8988T (cell line): ENCODE results near the gene DUS2.
"Not testable (repeated sequence)": the region's sequence is repeated elsewhere in the genome, so short reads cannot be mapped to it uniquely, and the experiment has no call there.

Source experiments
- DNase-seq: peaks from one replicate; pipeline ENCODE4 v3.0.0; 2011

The DUS2 gene

DNA sequence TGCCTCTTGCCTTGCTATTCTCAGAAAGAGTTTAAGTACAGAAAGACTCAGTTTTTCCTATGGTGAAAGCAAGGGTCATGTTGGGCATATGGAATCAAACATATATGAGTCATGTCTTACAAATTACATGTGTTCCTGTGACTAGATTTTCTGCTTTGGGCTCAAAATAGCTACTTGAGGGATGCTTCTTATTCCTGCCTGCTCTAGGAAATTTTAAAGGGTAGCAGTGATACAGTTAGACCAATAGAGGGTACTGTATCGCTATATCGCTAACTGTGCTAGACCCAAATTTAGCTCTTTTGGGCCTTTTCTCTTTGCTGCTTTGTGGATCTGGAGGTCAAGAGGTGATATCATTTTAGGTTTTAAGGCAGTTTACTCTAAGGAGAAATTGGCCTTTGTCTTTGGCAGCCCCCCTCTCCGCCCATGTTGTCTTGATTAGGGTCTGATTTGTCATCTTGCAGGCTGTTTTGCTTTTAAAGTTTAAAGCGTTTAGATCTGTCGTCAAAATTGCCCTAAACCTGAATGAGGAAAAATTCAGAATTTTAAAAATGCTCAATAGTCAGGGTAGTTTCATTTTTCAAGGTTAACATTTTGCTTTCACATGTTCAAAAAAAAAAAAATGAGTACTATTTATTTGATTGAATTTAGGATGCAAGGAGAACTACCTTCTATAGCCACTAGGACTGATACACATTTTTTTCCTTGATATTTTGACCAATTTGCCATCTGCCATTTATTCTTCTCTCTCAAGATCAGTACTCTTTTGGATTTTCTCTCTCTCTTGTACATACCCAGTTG, 70.9 kb downstream of the DUS2 start:
- no peak for DNase-seq

DNA sequence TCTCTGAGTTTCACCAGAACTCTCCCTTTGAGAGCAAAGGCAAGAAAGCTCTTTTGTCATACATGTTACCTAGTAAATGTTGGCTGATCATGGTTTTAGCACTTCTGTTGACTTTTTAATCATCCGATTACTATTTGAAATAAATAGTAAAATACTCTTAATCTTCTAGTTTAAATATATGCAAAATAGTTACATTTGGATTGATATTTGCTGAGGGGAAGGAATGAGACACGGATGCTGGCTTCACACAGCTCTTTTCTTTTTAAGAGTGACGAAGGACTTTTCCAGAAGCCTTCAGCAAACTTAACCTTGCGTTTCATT, 71.5 kb downstream of the DUS2 start:
- no peak for DNase-seq

DNA sequence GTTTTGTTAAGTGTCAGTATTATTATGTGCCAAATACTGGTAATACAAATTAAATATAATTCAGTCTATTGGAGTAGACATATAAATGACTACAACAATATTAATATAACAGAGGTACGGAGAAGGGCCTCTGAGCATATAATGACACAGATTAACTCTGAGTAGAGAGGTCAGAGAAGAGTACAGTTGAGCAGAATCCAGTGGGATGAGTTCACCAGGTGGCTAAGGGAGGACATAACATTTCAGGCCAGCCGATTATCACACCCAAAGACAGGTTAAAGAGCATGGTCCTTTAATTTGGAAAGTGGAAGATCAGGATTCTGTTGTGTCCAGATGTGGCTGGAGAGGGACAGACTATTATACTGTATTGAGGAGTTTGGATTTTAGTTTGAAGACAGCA, 73.4 kb downstream of the DUS2 start:
- no peak for DNase-seq

DNA sequence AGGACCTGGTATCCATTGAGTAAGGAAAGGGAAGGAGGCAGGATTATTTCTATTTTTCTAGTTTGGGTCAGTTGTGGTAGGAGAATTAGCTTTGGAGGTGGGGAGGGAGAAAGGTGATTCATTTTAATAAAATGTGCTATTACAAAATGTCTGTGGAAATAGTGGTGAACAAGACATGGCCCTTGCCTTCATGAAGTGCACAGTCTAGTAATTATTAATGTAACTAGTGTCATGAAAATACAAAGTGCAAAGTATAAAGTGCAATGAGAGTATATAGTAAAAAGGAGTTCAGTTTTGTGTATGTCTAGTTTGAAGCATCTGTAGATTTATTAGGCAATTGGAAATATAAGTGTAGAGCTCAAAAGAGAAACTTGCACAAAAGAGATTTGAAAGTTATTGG, 74.0 kb downstream of the DUS2 start:
- no peak for DNase-seq

DNA sequence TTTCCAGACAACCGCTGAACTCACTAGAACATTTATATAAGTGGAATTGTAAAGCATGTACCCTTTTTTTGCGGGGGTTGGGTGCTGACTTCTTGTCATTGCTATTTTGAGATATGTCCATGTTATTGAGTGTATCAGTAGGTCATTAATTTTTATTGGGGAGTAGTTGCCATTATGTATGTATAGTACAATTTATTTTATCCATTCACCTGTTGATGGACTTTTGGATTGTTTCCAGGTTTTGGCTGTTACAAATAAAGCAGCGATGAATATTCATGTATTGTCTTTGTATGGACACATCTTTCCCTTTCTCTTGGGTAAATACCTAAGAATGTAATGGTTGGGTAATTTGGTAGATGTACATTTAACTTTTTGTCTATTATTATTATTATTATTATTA, 74.8 kb downstream of the DUS2 start:
- DNase-seq = no peak

DNA sequence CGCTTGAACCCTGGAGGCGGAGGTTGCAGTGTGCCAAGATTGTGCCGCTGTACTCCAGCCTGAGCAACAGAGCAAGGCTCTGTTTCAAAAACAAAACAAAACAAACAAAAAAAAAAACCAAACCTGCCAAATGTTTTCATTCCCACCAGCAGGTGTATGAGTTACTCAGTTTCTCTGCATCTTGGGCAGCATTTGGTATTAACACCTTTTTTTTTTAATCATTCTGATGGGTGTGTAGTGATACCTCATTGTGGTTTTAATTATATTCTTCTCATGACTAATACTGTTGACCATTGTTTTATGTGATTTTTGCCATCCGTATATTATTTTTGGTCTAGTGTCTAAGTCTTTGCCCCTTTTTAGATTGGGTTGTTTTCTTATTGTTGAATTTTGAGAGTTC, 77.4 kb downstream of the DUS2 start:
- no peak for DNase-seq

DNA sequence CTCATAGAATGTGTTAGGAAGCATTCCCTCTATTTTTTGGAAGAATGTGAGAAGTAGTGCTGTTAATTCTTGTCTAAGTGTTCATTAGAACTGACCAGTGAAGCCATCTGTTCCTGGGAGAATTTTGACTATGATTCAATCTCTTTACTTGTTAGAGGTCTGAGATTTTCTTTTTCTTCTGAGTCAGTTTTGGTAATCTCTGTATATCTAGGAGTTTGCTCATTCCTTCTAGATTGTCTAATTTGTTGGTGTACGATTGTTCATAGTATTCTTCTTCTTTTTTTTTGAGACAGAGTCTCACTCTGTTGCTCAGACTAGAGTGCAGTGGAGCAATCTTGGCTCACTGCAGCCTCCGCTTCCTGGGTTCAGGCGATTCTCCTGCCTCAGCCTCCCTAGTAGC, 82.5 kb downstream of the DUS2 start:
- DNase-seq = no peak

DNA sequence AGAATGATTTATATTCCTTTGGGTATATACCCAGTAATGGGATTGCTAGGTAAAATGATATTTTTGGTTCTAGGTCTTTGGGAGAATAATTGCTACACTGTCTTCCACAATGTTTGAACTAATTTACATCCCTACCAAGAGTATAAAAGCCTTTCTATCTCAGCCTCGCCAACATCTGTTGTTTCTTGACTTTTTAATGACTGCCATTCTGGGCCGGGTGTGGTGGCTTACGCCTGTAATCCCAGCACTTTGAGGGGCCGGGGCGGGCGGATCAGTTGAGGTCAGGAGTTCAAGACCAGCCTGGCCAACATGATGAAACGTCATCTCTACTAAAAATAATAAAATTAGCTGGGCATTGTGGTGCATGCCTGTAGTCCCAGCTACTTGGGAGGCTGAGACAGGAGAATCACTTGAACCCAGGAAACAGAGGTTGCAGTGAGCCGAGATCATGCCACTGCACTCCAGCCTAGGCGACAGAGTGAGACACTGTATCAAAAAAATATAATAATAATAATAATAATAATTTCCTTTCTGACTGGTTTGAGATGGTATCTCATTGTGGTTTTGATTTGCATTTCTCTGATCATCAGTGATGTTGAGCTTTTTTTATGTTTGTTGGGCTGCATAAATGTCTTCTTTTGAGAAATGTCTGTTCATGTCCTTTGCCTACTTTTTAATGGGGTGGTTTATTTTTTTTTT, 84.3 kb downstream of the DUS2 start:
- DNase-seq = not testable (repeated sequence)

DNA sequence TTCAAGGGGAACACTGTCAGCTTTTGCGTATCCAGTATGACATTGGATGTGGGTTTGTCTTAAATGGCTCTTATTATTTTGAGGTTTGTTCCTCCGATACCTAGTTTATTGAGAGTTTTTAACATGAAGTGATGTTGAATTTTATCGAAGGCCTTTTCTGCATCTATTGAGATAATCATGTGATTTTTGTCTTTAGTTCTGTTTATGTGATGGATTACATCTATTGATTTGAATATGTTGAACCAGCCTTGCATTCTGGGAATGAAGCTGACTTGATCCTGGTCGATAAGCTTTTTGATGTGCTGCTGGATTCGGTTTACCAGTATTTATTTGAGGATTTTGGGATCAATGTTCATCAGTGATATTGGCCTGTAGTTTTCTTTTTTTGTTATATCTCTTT, 86.1 kb downstream of the DUS2 start:
- not testable (repeated sequence) for DNase-seq

DNA sequence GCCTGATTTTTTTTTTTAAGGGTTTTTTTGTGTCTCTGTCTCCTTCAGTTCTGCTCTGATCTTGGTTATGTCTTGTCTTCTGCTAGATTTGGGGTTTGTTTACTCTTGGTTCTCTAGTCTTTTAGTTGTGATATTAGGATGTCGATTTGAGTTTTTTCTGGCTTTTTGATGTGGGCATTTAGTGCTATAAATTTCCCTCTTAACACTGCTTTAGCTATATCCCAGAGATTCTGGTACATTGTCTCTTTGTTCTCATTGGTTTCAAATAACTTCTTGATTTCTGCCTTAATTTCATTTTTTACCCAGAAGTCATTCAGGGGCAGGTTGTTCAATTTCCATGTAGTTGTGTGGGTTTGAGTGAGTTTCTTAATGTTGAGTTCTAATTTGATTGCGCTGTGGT, 87.5 kb downstream of the DUS2 start:
- not testable (repeated sequence) for DNase-seq

DNA sequence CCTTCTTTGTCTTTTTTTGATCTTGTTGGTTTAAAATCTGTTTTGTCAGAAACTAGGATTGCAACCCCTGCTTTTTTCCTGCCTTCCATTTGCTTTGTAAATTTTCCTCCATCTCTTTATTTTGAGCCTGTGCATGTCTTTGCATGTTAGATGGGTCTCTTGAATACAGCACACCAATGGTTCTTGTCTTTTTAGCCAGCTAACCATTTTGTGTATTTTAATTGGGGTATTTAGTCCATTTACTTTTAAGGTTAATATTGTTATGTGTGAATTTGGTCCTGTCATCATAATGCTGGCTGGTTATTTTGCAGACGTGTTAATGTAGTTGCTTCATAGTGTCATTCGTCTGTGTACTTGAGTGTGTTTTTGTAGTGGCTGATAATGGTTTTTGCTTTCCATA, 88.3 kb downstream of the DUS2 start:
- DNase-seq = no peak

DNA sequence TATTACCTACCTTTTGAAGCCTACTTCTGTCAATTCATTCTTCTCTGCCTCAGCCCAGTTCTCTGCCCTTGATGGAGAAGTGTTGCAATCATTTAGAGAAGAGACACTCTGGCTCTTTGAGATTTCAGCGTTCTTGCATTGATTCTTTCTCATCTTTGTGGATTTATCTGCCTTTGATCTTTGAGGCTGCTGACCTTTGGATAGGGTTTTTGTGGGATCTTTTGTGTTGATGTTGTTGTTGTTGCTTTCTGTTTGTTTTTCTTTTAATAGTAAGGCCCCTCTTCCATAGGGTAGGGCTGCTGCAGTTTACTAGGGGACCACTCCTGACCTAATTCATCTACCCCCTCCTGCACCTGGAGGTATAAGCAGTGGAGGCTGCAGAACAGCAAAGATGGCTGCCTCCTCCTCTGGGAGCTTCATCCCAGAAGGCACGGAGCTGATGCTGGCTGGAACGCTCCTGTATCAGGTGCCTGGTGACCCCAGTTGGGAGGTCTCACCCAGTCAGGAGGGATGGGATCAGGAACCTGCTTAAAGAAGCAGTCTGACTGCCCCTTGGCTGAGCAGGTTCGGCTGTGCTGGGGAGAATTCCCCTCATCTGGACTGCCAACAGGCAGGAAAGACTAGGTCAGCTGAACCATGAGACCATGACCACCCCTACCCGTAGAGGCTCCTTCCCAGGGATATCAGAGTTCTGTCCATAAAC, 90.1 kb downstream of the DUS2 start:
- no peak for DNase-seq

DNA sequence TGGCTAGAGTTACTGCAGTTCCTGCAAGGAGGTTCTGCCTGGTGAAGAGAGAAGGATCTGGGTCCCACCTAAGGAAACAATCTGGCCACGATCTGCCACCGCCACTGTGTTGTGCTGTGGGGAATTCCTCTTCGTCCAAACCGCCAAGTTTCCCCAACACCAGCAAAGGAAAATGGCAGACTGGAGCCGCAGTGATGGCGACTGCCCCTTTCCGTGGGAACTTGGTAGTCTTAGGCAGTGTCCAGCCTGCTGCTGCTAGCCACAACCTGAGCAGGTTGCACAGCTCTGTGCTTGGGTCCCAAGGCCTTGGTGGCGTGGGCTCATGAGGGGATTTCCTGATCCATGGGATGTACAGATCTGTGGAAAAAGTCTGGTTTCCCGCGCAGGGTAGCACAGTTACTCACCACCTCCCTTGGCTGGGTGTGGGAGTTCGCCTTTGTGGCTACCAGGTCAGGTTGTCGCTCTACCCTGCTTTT, 90.7 kb downstream of the DUS2 start:
- no peak for DNase-seq

DNA sequence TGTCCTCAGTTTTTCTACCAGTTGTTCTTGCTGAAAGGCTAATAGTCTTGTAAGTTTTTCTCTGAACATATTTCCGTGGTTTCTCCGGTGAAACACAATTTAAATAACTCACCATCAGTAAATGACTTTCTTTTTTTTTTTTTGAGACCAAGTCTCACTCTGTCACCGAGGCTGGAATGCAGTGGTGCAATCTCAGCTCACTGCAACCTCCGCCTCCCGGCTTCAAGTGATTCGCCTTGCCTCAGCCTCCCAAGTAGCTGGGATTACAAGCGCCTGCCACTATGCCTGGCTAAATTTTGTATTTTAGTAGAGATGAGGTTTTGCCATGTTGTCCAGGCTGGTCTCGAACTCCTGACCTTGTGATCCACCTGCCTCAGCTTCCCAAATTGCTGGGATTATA, 91.9 kb downstream of the DUS2 start:
- DNase-seq = not testable (repeated sequence)

DNA sequence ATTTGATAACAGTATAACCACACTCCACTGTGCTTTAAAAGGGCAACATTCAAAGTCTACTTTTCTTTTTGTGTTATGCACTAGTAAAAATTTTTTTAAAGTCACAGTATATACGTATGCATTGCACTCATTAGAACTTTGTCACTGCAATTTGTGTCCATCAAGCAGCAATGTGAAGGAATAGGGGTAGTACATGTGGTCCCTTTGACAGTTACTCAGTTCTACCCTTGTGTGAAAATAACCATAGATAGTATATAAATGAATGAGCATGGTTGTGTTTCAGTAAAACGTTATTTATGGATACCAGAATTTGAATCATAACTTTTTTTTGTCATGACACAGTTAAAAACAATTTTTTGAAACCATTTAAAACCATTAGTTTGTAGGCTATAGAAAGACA, 92.8 kb downstream of the DUS2 start:
- no peak for DNase-seq

DNA sequence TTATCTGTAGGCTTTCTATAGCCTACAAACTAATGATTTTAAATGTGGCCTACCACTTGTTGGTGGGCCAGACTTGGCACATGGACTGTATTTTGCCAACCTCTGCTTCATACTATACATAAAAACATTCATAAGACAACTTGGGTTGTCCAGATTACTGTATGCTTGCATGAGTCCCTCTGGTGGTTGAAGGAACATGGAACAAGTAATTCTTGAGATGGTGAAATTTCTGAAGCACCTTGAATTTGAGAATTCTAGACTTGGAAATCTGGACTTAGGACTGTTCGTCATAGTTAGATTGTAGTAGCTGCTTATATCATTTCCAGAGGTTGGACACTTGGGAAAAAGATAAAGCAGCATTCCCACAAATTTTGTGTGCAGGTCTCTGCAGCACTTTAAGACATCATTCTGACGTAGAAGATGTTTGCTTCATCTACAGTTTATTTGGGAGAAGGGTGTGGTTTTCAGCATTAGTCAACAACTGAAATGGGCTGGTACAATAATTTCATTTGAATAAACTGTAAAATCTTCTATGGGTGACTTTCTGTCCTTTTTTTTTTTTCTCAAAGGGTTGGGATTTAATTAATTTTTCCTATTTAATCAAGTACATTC, 93.3 kb downstream of the DUS2 start:
- peak; percentile 22 for DNase-seq

DNA sequence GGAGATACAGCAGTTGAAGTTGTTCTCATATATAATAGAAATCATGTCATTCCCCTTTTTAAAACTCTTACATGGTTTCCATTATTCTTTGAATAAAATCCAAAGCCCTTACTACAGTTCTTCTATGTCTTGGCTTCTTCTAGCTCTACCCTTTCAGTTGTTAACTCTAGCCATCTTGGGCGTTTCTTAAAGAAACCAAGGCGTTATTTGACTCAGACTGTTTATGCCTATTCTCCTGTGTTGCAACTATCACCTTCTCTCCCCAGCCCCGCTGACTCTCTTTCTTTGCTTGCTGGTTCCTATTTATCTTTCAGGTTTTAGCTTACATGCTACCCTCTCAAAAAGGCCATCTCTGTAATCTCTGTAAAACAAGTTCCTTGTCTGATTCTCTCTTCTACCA, 94.8 kb downstream of the DUS2 start:
- DNase-seq = no peak

DNA sequence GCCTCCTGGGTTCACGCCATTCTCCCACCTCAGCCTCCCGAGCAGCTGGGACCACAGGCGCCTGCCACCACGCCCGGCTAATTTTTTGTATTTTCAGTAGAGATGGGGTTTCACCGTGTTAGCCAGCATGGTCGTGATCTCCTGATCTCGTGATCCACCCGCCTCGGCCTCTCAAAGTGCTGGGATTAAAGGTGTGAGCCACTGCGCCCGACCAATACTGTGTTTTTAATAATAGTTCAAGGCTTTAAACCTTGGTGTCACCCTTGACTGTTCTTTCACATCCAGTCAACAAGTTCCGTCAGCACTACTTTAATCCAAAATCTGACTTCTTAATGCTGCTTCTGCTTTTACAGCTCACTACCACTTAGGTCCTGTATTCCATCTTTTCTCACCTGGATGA, 95.9 kb downstream of the DUS2 start:
- not testable (repeated sequence) for DNase-seq

DNA sequence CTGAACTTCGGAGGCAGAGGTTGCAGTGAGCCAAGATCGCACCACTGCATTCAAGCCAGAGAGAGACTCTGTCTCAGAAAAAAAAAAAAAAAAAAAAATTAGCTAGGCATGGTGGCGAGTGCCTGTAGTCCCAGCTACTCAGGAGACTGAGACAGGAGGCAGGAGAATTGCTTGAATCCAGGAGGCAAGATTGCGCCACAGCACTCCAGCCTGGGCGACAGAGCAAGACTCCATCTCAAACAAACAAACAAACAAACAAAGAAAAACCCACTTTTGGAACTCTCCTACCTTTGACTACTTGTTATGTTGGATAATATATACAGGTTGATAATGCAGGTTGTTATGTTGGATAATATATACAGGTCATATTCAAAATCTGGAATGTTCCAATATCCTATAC, 97.4 kb downstream of the DUS2 start:
- not testable (repeated sequence) for DNase-seq

DNA sequence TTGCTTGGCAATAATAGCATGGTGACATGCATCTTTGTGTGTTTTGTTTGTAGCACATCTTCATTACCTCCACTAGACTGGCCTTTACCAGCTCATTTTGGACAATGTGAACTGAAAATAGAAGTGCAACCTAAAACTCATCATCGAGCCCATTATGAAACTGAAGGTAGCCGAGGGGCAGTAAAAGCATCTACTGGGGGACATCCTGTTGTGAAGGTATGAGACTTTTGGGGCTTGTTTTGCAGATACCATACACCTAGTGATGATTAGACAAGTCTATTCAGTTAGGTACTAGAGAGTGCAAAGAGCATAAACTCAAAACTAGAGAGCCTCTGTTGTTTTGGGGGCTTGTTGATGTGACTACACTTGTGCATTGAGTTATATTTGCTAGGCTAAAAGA, 103.3 kb downstream of the DUS2 start:
- no peak for DNase-seq

DNA sequence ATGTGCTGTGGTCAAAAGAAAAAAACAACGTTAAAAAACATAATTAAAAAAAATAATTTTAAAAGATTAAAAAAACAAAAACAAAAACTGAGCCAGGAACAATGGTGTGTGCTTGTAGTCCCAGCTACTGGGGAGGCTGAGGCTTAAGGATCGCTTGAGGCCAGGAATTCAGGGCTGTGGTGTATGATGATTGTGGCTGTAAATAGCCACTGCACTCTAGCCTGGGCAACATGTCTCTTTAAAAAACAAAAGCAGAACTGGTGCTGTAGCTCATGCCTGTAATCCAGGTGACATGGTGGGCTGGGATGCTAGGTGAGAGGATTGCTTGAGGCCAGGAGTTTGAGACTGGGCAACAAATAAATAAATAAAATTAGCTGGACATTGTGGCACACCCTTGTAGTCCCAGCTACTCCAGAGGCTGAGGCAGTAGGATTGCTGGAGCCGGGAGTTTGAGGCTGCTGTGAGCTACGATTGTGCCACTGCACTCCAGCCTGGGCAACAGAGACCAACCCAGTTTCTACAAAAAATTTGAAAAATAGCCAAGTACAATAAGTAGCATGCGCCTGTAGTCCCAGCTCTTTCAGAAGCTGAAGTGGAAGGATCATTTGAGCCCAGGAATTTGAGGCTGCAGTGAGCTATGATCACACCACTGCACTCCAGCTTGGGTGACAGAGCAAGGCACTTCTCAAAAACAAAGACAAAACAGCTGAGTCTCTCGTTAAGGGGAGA, 105.7 kb downstream of the DUS2 start:
- DNase-seq = no peak
